ENCODE data around the gene CCDC88A.
"Not testable (repeated sequence)": the region's sequence is repeated elsewhere in the genome, so short reads cannot be mapped to it uniquely, and the experiment has no call there.

CCDC88A gene, protein sequence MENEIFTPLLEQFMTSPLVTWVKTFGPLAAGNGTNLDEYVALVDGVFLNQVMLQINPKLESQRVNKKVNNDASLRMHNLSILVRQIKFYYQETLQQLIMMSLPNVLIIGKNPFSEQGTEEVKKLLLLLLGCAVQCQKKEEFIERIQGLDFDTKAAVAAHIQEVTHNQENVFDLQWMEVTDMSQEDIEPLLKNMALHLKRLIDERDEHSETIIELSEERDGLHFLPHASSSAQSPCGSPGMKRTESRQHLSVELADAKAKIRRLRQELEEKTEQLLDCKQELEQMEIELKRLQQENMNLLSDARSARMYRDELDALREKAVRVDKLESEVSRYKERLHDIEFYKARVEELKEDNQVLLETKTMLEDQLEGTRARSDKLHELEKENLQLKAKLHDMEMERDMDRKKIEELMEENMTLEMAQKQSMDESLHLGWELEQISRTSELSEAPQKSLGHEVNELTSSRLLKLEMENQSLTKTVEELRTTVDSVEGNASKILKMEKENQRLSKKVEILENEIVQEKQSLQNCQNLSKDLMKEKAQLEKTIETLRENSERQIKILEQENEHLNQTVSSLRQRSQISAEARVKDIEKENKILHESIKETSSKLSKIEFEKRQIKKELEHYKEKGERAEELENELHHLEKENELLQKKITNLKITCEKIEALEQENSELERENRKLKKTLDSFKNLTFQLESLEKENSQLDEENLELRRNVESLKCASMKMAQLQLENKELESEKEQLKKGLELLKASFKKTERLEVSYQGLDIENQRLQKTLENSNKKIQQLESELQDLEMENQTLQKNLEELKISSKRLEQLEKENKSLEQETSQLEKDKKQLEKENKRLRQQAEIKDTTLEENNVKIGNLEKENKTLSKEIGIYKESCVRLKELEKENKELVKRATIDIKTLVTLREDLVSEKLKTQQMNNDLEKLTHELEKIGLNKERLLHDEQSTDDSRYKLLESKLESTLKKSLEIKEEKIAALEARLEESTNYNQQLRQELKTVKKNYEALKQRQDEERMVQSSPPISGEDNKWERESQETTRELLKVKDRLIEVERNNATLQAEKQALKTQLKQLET (N-terminal part only)

GRCh38 chr2:55419679-55420438 lies at the start of gene CCDC88A:
TSS of gene CCDC88A (minus strand) at chr2:55419856. CDS start at chr2:55419079, 777 bp downstream.
- peak; percentile 51 for DNase-seq

DNA sequence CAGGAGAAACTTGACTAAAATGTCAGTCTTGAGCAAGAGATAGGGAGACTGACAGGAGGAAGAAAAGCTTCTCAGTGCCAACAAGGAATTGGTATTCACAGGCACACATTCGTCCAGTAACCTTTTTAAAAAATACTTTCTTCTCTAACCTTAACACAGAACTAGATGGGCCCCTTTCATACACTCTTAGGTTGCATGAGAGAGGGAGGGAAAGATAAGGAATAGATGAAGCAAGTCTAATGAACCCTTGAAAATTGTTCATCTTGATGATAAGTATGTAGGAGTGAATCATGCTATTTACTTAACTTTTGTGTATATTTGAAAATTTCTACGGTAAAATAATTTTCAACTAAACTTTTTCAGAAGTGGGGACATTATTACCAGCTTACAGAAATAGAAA lies 42.0 kb upstream of the CCDC88A start:
- no peak for DNase-seq

- DNase-seq, result no peak
These were observed 40.9 kb upstream of the CCDC88A start for GRCh38 chr2:55460562-55460961.

DNA sequence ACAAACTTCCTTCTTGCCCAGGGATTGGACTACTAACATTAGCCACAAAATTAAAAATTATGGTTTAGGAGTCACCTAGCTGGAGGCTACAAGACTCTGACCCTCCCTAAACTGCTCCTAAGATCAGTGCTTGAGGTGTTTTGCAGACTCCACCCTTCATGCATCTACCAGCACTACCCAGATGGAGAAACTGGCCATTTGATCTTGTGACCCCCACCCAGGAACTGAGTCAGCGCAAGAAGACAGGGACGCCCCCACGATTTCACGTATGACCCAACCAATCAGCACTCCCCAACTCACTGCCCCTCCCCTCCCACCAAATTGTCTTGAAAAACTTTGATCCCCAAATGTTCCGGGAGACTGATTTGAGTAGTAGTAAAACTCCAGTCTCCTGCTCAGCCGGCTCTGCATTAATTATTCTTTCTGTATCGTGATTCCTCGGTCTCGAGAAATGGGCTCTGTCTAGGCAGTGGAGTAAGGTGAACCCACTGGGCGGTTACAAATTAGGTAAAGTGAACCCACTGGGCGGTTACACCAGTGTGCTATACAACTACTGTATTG lies 40.1 kb upstream of the CCDC88A start:
- no peak for DNase-seq

DNA sequence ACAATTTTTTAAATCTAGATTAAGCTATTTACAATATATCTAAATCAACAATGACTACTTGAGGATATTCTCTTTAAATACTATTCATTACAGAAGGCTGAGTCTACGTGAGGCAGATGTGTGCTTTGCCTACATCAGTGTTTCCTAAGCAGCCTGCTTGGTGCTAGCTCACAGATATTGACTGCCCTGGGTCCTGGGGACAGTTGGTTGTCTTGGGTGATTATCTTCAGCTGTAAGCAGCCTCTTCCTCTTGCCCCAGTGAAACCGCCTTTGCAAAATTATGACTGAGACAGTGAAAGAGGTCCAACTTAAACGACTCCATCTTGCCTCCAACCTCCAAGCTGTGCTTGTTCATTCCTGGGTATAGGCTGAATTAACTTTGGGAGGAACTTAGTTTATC lies 39.6 kb upstream of the CCDC88A start:
- DNase-seq, result no peak

GRCh38 chr2:55454121-55454520 lies 34.5 kb upstream of the CCDC88A start:
- DNase-seq, result no peak

- no peak for DNase-seq
These were observed 33.2 kb upstream of the CCDC88A start for GRCh38 chr2:55452879-55453278.

- DNase-seq, result no peak
These were observed 32.0 kb upstream of the CCDC88A start for GRCh38 chr2:55451699-55452098.

DNA sequence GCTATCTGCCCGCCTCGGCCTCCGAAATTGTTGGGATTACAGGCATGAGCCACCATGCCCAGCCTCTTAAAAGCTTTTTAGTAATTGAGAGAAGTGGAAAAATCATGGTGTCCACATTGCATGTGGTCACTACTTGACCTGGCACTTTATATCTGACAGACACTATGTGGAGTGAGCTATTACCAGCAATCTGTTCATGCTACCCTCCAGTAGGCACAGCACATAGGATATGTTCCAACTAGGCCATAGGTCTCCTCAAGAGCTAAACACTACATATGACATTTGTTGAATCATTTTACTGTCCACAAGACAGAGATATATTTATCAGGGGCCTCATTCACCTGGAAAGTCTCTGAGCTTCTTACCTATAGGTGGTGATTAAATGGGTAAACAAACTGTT lies 30.4 kb upstream of the CCDC88A start:
- DNase-seq, result not testable (repeated sequence)

DNA sequence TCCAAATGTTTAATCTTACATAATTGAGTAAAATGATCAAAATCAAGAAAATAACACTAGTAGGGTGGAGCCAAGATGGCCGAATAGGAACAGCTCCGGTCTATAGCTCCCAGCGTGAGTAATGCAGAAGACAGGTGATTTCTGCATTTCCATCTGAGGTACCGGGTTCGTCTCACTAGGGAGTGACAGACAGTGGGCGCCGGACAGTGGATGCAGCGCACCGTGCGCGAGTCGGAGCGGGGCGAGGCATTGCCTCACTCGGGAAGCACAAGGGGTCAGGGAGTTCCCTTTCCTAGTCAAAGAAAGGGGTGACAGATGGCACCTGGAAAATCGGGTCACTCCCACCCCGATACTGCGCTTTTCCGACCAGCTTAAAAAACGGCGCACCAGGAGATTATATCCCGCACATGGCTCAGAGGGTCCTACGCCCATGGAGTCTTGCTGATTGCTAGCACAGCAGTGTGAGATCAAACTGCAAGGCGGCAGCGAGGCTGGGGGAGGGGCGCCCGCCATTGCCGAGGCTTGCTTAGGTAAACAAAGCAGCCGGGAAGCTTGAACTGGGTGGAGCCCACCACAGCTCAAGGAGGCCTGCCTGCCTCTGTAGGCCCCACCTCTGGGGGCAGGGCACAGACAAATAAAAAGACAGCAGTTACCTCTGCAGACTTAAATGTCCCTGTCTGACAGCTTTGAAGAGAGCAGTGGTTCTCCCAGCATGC lies 22.5 kb upstream of the CCDC88A start:
- DNase-seq, result not testable (repeated sequence)

GRCh38 chr2:55441280-55441892 lies 21.7 kb upstream of the CCDC88A start:
- DNase-seq, result no peak

DNA sequence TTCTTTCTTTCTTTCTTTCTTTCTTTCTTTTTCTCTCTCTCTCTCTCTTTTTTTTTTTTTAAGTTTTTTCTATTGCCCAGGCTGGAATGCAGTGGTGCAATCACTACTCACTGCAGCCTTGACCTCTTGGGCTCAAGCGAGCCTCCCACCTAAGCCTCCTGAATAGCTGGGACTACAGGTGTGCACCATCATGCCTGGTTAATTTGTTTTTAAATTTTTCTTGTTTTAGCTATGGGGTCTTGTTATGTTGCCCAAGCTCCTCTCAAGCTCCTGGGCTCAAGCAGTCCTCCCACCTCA lies 19.4 kb upstream of the CCDC88A start:
- no peak for DNase-seq

GRCh38 chr2:55438391-55439100 lies 18.9 kb upstream of the CCDC88A start:
- no peak for DNase-seq

- no peak for DNase-seq
These were observed 18.1 kb upstream of the CCDC88A start for GRCh38 chr2:55437515-55438390.

GRCh38 chr2:55431982-55432627 lies 12.4 kb upstream of the CCDC88A start:
- DNase-seq, result no peak

GRCh38 chr2:55430211-55430975 lies 10.7 kb upstream of the CCDC88A start:
- DNase-seq, result no peak

GRCh38 chr2:55428258-55428657 lies 8.6 kb upstream of the CCDC88A start:
- no peak for DNase-seq

DNA sequence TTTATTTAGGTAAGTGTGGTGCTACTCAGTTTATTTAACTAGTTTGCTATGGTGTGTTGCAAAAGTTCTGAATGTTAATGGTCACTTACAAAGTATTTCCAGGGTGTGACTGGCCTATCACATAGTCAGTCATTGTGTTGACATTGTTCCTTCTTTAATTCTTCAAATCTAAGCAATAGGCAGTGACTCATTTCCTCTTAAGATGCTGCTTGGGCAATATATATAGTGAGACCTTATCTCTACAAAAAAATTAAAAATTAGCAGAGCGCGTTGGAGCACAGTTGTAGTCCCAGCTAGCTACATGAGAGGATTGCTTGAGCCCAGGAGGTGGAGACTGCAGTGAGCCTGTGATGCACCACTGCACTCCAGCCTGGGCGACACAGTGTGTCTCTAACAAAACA lies 5.8 kb upstream of the CCDC88A start:
- no peak for DNase-seq

All from NK-92 treated with Interleukin-12 subunit alpha and Interleukin-12 subunit beta, amount 100 ng/mL, for 24 hours (cell line).